Lower leg skin (tissue), 4 donors: Measurements from ENCODE around the gene GPR137. TPM values are rescaled to one million over a fixed set of nuclear protein-coding genes. Genes with fewer than 3 reads are reported as not detected.

Source experiments
- DNase-seq, 2 donors: peaks; one replicate each; pipeline ENCODE4 v3.0.0-alpha.2; 2019; ENCODE audit warnings: low spot score in 2 of 2
- H3K4me3 ChIP-seq: fragments of 200-600 bp; sonication (generic); 2 replicates; pipeline ENCODE4 v1.5.1; 2017; ENCODE audit warnings: mild to moderate bottlenecking, low read depth; ENCODE audit not compliant: poor library complexity, severe bottlenecking
- POLR2A ChIP-seq, 2 donors: fragments of 450-650 bp; IDR thresholded peaks; one replicate each; pipeline ENCODE4 v1.6.1; 2016 to 2017; ENCODE audit warnings: antibody characterized with exemption in 2 of 2, mild to moderate bottlenecking in 1 of 2, moderate library complexity in 1 of 2
- WGBS, 2 donors: methylation state at CpG; one replicate each; pipeline ENCODE4 v1.1.5; 2018; 5-methylcytosine and 5-hydroxymethylcytosine counted together
- intact Hi-C: fragments of 100-400 bp; cut with DNase I; formaldehyde crosslinking; loops from one replicate; pipeline ENCODE4 v1.15.0; 2023; ENCODE audit warnings: low total_unique reads
- total RNA-seq, 4 donors: library from RNA; depleted of rRNA; stranded (reverse); fragments of >200 nt; gene quantifications; one replicate each; pipeline ENCODE4 v1.1.0, GENCODE V29; 2016
- TF ChIP-seq, protein P1 (sequence below), 3 donors: fragments of 450-650 bp; IDR thresholded peaks; one replicate each; pipeline ENCODE4 v1.5.1; 2016; ENCODE audit warnings: antibody characterized with exemption in 3 of 3, mild to moderate bottlenecking in 3 of 3, moderate library complexity in 2 of 3

GPR137 gene
- total RNA-seq, 4 donors from 2014 or later = 12.2 to 31.6 (median 30.4) TPM

- TF ChIP-seq, protein P1, sequence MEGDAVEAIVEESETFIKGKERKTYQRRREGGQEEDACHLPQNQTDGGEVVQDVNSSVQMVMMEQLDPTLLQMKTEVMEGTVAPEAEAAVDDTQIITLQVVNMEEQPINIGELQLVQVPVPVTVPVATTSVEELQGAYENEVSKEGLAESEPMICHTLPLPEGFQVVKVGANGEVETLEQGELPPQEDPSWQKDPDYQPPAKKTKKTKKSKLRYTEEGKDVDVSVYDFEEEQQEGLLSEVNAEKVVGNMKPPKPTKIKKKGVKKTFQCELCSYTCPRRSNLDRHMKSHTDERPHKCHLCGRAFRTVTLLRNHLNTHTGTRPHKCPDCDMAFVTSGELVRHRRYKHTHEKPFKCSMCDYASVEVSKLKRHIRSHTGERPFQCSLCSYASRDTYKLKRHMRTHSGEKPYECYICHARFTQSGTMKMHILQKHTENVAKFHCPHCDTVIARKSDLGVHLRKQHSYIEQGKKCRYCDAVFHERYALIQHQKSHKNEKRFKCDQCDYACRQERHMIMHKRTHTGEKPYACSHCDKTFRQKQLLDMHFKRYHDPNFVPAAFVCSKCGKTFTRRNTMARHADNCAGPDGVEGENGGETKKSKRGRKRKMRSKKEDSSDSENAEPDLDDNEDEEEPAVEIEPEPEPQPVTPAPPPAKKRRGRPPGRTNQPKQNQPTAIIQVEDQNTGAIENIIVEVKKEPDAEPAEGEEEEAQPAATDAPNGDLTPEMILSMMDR (IDR thresholded peaks at IDR 0.05) = no peak
- 77 to 84% methylated on average over 19 to 29 of the region's 29 CpGs for WGBS, 2 donors
- intact Hi-C loops = no loop called here
- H3K4me3 ChIP-seq = no peak overlapping the region
- no peak for DNase-seq
These were observed 22.4 kb upstream of the GPR137 start for GRCh38 chr11:64263021-64263946.

- TF ChIP-seq, protein P1 (IDR thresholded peaks at IDR 0.05) = no peak
- TF ChIP-seq POLR2A (IDR thresholded peaks at IDR 0.05) = no peak
- WGBS, 2 donors = 91 to 95% methylated on average over 4 to 8 of the region's 8 CpGs
These were observed 21.7 kb upstream of the GPR137 start for GRCh38 chr11:64263947-64264317.

DNA sequence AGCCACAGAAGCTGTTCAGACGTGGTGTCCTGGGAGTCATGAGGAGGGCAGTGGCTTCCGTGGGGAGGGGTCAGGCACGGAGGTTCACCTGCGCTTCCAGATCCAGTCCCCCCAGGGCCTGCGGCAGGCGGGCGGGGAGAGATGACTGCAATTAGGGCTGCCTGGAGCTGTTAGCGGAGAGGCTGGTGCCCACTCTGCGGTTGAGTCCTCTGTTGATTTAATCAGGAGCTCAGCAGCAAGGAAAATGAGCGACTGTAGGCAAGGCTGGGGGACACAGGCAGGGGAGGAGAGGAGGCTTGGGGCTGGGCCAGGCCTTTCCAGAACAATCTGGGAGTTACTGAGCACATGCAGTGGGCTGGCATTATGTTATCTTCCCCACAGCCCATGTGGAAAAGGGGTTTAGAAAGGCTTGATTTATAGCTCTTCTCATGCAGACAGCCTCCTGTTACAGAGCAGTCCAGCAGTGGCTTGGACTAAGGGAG, 21.2 kb upstream of the GPR137 start:
- no peak for DNase-seq
- no peak overlapping the region for H3K4me3 ChIP-seq
- TF ChIP-seq, protein P1 (IDR thresholded peaks at IDR 0.05) = no peak
- TF ChIP-seq POLR2A (IDR thresholded peaks at IDR 0.05) = no peak
- WGBS, 2 donors = 75 to 84% methylated on average over 10 of the region's 10 CpGs
- intact Hi-C loops = no loop called here

More at GRCh38 chr11:64263947-64264317, 21.7 kb upstream of the GPR137 start:
- no peak overlapping the region for H3K4me3 ChIP-seq
- no peak for DNase-seq
- intact Hi-C loops = no loop called here

GRCh38 chr11:64265176-64266160, 20.2 kb upstream of the GPR137 start:
- TF ChIP-seq, protein P1 (IDR thresholded peaks at IDR 0.05) = no peak
- TF ChIP-seq POLR2A (IDR thresholded peaks at IDR 0.05) = no peak
- H3K4me3 ChIP-seq = no peak overlapping the region
- no peak for DNase-seq
- intact Hi-C loops = no loop called here
- WGBS, 2 donors = 94 to 96% methylated on average over 30 to 34 of the region's 35 CpGs

DNA sequence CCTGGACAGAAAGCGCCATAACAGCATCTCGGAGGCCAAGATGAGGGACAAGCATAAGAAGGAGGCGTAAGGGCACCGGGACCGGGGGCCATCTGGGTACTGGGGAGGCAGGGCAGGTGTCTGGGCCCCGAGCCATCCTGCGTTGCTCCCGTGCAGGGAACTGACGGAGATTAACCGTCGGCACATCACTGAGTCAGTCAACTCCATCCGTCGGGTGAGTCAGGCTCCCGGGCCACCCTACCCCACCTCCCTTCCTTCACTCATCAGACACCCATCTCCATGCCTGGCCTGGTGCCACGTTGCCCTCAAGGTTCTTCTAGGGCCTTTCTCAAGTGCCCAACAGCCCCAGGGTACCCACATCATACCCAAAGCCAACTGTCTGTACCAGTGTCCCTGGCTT, 19.3 kb upstream of the GPR137 start:
- no peak overlapping the region for H3K4me3 ChIP-seq

More for the DNA sequence above, 19.3 kb upstream of the GPR137 start:
- intact Hi-C loops = no loop called here
- WGBS, 2 donors = 86 to 88% methylated on average over 15 of the region's 15 CpGs
- no peak for DNase-seq
- TF ChIP-seq, protein P1 (IDR thresholded peaks at IDR 0.05) = no peak
- TF ChIP-seq POLR2A (IDR thresholded peaks at IDR 0.05) = no peak
